ENCODE measurements around the gene TIGD4.

DNA sequence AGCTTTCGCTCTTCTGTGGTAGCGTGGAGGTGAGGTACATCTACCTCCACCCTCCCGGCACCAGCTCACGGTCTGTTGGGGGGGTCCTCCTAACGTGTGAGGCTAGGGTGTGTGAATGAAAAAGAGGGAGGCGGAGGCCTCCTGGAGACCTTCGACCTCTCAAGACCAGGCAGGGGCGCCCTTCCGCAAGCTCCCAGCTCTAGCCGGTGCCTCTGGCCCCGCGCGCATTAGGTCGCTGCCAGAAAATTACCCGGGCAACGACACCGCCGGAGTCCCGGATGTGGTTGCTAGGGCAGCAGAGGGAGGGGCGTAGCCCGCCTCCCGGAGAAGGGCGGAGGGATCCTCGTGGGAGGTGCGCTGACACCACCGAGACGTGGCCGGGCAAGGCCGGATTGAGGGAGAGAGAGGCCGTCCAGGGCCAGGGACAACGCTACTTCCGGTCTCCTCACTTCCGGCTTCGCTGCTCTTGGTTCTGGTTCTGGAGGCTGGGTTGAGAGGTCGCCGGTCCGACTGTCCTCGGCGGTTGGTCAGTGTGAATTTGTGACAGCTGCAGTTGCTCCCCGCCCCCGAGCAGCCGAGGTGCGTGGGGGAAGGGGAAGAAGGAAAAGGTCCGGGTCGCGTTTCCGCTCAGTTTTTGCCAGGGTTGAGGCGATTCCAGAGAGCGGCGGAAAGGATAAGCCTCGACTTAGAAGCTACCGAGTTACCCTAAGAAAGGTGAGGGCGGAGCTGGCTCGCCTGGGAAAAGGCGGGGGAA lies at the start of gene TIGD4, which contains the start of gene ARFIP1:
- TF ChIP-seq EZH2 (IDR thresholded peaks at IDR 0.05; ENCODE audit: insufficient read depth, poor library complexity, severe bottlenecking): no peak
- TF ChIP-seq EZH2phosphoT487 (IDR thresholded peaks at IDR 0.05; ENCODE audit: insufficient read depth, low read depth): no peak

Data from GM23248 (cell line).